ENCODE data around the gene CCNB1IP1. TPM values are rescaled to one million over a fixed set of nuclear protein-coding genes. Genes with fewer than 3 reads are reported as not detected.
A peak's percentile ranks its signal among the peaks of the same experiment; 100 is the strongest.
"Not testable (repeated sequence)": the region's sequence is repeated elsewhere in the genome, so short reads cannot be mapped to it uniquely, and the experiment has no call there.

CCNB1IP1 gene
- total RNA-seq, 1 donor from 2014 or later, result 91.1 TPM

GRCh38 chr14:20305265-20306078 lies 27.6 kb downstream of the CCNB1IP1 start, which contains the start of gene TTC5:
Gene TTC5, minus strand, starts transcription at chr14:20305951. Its CDS starts 14 bp downstream, at chr14:20305937.
- peak; percentile 65 for TF ChIP-seq CTCF (IDR thresholded peaks at IDR 0.05; ENCODE audit: unreplicated experiment)
- H3K4me3 Mint-ChIP-seq (ENCODE audit: unreplicated experiment), result peak within 1 kb of the TSS; percentile 98

DNA sequence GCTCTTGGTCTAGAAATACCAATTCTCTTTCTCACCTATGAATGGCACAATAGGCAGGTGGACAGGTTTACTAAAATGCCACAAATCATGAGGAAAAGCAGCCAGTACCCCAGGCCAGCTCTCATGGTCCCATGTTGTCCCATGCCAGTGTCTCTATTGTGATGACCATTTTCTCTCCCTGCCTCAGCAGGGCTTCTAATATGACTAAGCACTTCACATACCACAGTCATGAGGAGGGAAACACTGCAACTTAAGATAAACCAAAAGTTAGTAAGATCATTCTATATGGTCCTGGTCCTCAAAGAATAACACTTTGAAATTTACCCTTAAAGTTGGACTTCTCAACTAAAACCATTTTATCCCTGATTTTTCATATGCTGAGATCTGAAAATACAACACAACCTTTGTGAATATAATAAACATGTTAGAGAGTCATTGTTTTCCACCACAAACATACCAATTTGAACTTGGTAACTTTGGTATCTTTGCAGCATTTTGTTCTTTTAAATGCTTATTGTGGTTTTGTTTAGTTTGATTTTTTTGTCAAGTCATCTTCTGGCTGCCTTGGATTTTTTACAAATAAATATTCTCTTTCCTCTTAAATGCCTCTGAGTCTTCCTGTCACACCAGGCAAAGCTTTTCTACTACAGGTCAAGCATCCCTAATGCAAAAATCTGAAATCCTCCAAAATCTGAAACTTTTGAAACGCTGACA lies 30.9 kb downstream of the CCNB1IP1 start:
- Mint-ChIP-seq H3K4me3 (ENCODE audit: unreplicated experiment) (no peak overlapping the region), H3K9me3 (ENCODE audit: unreplicated experiment) (no peaks in the 10 kb centered on the region), H3K27me3 (ENCODE audit: unreplicated experiment) (no peaks in the 10 kb centered on the region), H3K27ac (ENCODE audit: unreplicated experiment) (no peak overlapping the region), H3K4me1 (ENCODE audit: unreplicated experiment) (peaks cover 6% of the 10 kb centered on the region), H3K36me3 (ENCODE audit: low read depth, unreplicated experiment) (peaks cover 10% of the 10 kb centered on the region)
- TF ChIP-seq CTCF (IDR thresholded peaks at IDR 0.05; ENCODE audit: unreplicated experiment), result no peak
- DNase-seq (ENCODE audit: low spot score), result no peak

More at GRCh38 chr14:20305265-20306078, 27.6 kb downstream of the CCNB1IP1 start, which contains the start of gene TTC5:
- Mint-ChIP-seq H3K9me3 (ENCODE audit: unreplicated experiment) (no peaks in the 10 kb centered on the region), H3K36me3 (ENCODE audit: low read depth, unreplicated experiment) (peaks cover 12% of the 10 kb centered on the region), H3K27me3 (ENCODE audit: unreplicated experiment) (no peaks in the 10 kb centered on the region), H3K4me1 (ENCODE audit: unreplicated experiment) (peaks cover 6% of the 10 kb centered on the region), H3K27ac (ENCODE audit: unreplicated experiment) (peak within 1 kb of the TSS; percentile 96)
- peak; percentile 90 for DNase-seq (ENCODE audit: low spot score)

DNA sequence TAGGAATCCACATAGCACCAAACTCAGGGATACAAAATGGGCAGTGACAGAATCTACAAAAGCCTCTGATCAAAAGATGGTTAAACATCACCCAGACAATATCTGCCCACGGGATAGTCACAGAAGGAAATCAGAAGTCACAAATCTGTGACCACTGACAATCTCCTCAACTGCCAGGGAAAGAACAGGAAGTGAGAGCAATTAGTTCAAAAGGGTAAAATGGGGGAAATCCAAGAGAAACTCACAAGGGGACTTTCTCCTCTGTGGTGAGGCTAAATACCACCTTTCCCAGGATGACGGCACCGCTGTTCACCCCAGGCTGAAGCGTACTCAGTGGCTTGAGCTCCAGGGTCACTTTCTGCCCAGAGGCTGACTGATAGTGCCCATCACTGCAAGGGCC lies 38.0 kb downstream of the CCNB1IP1 start:
- TF ChIP-seq CTCF (IDR thresholded peaks at IDR 0.05; ENCODE audit: unreplicated experiment), result no peak
- H3K9me3 Mint-ChIP-seq (ENCODE audit: unreplicated experiment), result no peaks in the 10 kb centered on the region
- no peak for DNase-seq (ENCODE audit: low spot score)
- no peak overlapping the region for H3K4me3 Mint-ChIP-seq (ENCODE audit: unreplicated experiment)
- peaks cover 2% of the 10 kb centered on the region for H3K27me3 Mint-ChIP-seq (ENCODE audit: unreplicated experiment)
- H3K4me1 Mint-ChIP-seq (ENCODE audit: unreplicated experiment), result peaks cover 5% of the 10 kb centered on the region
- no peak overlapping the region for H3K27ac Mint-ChIP-seq (ENCODE audit: unreplicated experiment)
- peaks cover 21% of the 10 kb centered on the region for H3K36me3 Mint-ChIP-seq (ENCODE audit: low read depth, unreplicated experiment)

- no peak overlapping the region for H3K4me3 Mint-ChIP-seq (ENCODE audit: unreplicated experiment)
- H3K4me1 Mint-ChIP-seq (ENCODE audit: unreplicated experiment), result peaks cover 5% of the 10 kb centered on the region
- H3K27ac Mint-ChIP-seq (ENCODE audit: unreplicated experiment), result no peak overlapping the region
- TF ChIP-seq CTCF (IDR thresholded peaks at IDR 0.05; ENCODE audit: unreplicated experiment), result no peak
- H3K27me3 Mint-ChIP-seq (ENCODE audit: unreplicated experiment), result peaks cover 2% of the 10 kb centered on the region
- no peaks in the 10 kb centered on the region for H3K9me3 Mint-ChIP-seq (ENCODE audit: unreplicated experiment)
- H3K36me3 Mint-ChIP-seq (ENCODE audit: low read depth, unreplicated experiment), result peaks cover 24% of the 10 kb centered on the region
- no peak for DNase-seq (ENCODE audit: low spot score)
Measured at GRCh38 chr14:20294636-20295035, 38.4 kb downstream of the CCNB1IP1 start.

- not testable (repeated sequence) for H3K27me3 Mint-ChIP-seq (ENCODE audit: unreplicated experiment); DNase-seq (ENCODE audit: low spot score); H3K4me1 Mint-ChIP-seq (ENCODE audit: unreplicated experiment); H3K27ac Mint-ChIP-seq (ENCODE audit: unreplicated experiment); H3K4me3 Mint-ChIP-seq (ENCODE audit: unreplicated experiment)
- Mint-ChIP-seq H3K36me3 (ENCODE audit: low read depth, unreplicated experiment) (peaks cover 57% of the 10 kb centered on the region), H3K9me3 (ENCODE audit: unreplicated experiment) (peaks cover 20% of the 10 kb centered on the region)
Measured at GRCh38 chr14:20281998-20282397, 51.1 kb downstream of the CCNB1IP1 start.

DNA sequence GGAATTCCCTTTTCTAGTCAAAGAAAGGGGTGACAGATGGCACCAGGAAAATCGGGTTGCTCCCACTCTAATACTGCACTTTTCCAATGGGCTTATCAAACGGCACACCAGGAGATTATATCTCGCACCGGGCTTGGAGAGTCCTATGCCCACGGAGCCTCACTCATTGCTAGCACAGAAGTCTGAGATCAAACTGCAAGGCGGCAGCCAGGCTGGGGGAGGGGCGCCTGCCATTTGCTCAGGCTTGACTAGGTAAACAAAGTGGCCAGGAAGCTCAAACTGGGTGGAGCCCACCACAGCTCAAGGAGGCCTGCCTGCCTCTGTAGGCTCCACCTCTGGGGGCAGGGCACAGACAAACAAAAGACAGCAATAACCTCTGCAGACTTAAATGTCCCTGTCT lies 52.8 kb downstream of the CCNB1IP1 start:
- H3K9me3 Mint-ChIP-seq (ENCODE audit: unreplicated experiment), result peaks cover 20% of the 10 kb centered on the region
- not testable (repeated sequence) for H3K27ac Mint-ChIP-seq (ENCODE audit: unreplicated experiment); H3K4me1 Mint-ChIP-seq (ENCODE audit: unreplicated experiment); DNase-seq (ENCODE audit: low spot score); H3K27me3 Mint-ChIP-seq (ENCODE audit: unreplicated experiment); H3K4me3 Mint-ChIP-seq (ENCODE audit: unreplicated experiment)
- peaks cover 48% of the 10 kb centered on the region for H3K36me3 Mint-ChIP-seq (ENCODE audit: low read depth, unreplicated experiment)
